Umbilical cord (tissue), 2 donors: ENCODE measurements around the gene JAKMIP2. TPM values are rescaled to one million over a fixed set of nuclear protein-coding genes. Genes with fewer than 3 reads are reported as not detected.

ENCODE experiments used
- DNase-seq: peaks from one replicate; pipeline ENCODE4 v3.0.0-alpha.2; 2015; ENCODE audit warnings: low spot score
- total RNA-seq: library from RNA; depleted of rRNA; stranded (reverse); fragments of >200 nt; gene quantifications from one replicate; pipeline ENCODE4 v1.2.3, GENCODE V29; 2014; ENCODE audit warnings: low replicate concordance; ENCODE audit not compliant: insufficient read depth

JAKMIP2 gene
- total RNA-seq, 1 donor from 2014 or later = 1.2 TPM

DNA sequence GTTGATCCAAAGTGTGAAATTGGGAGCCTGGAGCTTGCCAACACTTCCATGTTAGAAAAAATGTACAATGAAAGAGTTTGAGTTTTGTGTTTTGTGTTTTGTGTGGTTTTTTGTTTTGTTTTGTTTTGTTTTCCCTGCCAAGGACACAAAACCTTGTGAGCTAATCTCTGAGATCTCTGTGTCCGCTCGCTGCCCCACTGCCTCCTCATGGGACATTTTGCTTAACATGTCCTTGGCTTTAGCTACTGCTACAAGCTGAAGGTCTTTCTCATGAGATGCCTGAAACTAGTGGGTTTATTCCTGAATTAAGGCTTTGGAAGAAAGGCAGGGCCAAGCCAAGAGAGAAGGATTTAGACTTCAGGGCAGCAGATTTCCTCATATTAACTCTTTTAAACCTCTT lies 7.3 kb upstream of the JAKMIP2 start:
- DNase-seq = no peak

- DNase-seq = peak; percentile 20
These were observed 5.5 kb upstream of the JAKMIP2 start for GRCh38 chr5:147788023-147788422.

- no peak for DNase-seq
These were observed 3.6 kb upstream of the JAKMIP2 start for GRCh38 chr5:147786142-147786541.

GRCh38 chr5:147784146-147784987 lies 1.8 kb upstream of the JAKMIP2 start:
- DNase-seq = no peak

GRCh38 chr5:147780924-147781573 lies 1.5 kb downstream of the JAKMIP2 start:
- no peak for DNase-seq

GRCh38 chr5:147779694-147780093 lies 2.8 kb downstream of the JAKMIP2 start:
- no peak for DNase-seq

GRCh38 chr5:147776989-147777388 lies 5.5 kb downstream of the JAKMIP2 start:
- no peak for DNase-seq

- DNase-seq = no peak
These were observed 8.9 kb downstream of the JAKMIP2 start for GRCh38 chr5:147773587-147773986.

GRCh38 chr5:147773139-147773538 lies 9.4 kb downstream of the JAKMIP2 start:
- DNase-seq = no peak

GRCh38 chr5:147767048-147767447 lies 15.5 kb downstream of the JAKMIP2 start:
- DNase-seq = no peak

GRCh38 chr5:147763791-147764525 lies 18.6 kb downstream of the JAKMIP2 start:
- DNase-seq = no peak

DNA sequence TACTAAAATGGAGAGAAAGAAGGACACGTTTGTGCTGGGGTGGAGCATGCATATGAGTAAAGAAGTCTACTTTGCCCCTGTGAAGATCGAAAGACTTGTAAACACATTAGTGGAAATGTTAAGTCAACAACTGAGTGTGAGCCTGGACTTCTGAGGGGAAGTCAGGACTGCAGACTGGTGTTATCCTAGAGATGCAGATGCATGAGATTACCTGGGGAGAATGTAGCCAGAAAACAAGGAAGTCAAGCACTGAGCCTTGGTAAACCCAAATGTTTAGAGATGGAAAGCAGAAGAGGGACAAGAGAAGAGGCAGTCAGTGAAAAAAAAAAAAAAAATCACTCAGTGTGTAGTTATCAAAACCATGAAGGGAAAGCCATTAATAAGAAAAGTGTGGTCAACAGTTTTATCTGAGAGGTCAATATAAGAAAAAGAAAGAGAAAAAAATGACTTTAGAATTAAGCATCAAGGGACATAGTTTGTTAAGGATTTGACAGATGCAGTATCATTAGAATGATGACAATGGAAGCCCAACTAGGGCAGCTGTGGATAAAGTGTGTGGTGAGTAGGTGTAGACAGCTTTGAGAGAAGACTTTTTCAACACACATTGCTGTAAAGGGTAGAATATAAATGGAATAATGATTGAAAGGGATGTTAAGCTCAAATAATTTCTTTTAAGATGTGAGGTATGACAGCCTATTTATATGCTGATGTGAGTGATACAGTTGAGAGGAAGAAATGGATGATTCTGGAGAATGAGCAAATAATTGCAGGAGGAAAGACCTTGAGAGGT lies 22.2 kb downstream of the JAKMIP2 start:
- no peak for DNase-seq

GRCh38 chr5:147759441-147759840 lies 23.1 kb downstream of the JAKMIP2 start:
- no peak for DNase-seq

DNA sequence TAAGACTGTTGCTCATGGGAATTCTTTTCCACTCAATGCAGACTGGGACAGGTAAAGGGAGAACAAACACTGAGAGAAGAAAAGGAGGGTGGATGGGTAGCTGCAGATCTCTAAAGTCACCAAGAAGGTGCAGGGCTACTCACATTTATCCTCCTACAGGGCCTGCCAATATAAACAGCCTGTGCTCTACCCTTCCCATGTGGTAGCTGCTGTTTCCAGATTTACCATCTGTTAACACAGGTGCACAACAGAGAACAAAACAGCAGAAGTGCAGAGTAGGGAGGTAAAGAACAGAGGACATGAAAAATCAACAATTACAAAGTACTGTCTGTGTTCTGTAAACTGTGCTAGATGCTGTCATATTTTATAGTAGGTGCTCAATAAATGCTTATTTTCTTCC lies 26.0 kb downstream of the JAKMIP2 start:
- no peak for DNase-seq

DNA sequence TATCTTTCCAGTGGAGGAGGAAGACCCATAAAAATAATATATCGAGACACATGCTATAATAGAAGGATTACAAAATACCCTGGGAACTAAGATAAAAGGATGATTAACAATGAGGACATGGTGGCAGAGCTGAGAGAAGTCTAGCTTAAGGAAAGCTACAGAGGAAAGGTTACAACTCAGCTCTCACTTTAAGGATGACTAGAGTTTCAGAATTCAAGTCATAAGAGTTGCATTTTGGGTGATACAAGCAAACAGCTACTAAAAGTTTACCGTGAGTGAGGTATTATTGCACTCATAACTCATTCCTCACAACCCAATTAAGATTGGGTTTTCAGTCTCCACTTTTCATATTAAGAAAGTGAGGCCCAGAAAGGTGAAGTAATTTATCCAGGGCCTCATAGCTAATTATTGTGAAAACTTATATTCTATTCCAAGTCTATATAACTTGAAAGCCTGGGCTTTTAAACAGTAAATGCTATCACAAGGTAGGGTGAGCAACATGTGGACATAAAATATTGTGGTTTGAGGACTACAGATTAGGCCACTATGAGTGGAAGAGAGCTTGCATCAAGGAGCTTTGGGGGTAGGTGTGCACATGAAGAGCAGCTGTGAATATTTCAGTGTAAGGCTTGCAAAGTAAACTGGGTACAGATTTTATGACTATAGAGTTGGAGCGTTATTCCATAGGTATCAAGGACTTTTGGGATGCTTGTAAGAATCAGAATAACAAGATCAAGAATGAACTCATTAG lies 28.0 kb downstream of the JAKMIP2 start:
- DNase-seq = no peak

DNA sequence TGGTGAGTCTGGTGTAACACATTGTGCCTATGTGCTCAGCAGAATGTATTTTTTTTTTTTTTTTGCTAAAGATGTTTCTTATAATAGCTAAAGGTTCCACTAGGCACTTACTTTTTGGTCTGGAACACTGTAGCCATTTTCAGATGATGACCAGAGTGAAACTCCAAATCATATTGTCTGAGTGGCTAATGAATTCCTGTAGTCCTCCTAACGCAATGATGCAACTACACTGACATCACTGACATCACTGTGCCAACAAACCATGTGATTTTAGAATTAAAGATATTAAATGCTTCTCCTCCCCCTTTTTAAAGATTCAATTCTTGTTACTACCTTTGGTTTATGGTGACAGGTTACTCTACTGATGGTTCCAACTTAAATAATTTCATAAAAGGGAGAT lies 28.8 kb downstream of the JAKMIP2 start:
- no peak for DNase-seq

GRCh38 chr5:147752666-147753290 lies 29.8 kb downstream of the JAKMIP2 start:
- peak; percentile 12 for DNase-seq

GRCh38 chr5:147752033-147752432 lies 30.5 kb downstream of the JAKMIP2 start:
- DNase-seq = no peak

GRCh38 chr5:147751156-147751830 lies 31.2 kb downstream of the JAKMIP2 start:
- no peak for DNase-seq

GRCh38 chr5:147750065-147750464 lies 32.5 kb downstream of the JAKMIP2 start:
- DNase-seq = no peak
